GM12878 (cell line): ENCODE results near the gene TMEM88. TPM values are rescaled to one million over a fixed set of nuclear protein-coding genes. Genes with fewer than 3 reads are reported as not detected.

Source experiments
- ATF7 ChIP-seq: fragments of 450-650 bp; IDR thresholded peaks from 2 replicates; pipeline ENCODE4 v1.6.1; 2016; ENCODE audit warnings: low read depth, mild to moderate bottlenecking
- BCLAF1 ChIP-seq: fragments of 450-650 bp; IDR thresholded peaks from 2 replicates; pipeline ENCODE4 v1.6.1; 2017; ENCODE audit warnings: antibody characterized with exemption, mild to moderate bottlenecking, moderate library complexity
- BRCA1 ChIP-seq: IDR thresholded peaks from 2 replicates; pipeline ENCODE4 v1.6.1; 2011; ENCODE audit warnings: low read depth, low read length, improper control_type of control experiment
- CTCF ChIP-seq, 3 experiments: IDR thresholded peaks in 2 of 3; conservative IDR thresholded peaks in 1 of 3; 2 replicates each; pipeline ENCODE4 v1.5.1; 2011; ENCODE audit warnings: low read depth in 3 of 3, low read length in 3 of 3, mild to moderate bottlenecking in 3 of 3, control low read depth in 2 of 3, moderate library complexity in 2 of 3, inconsistent platforms in 1 of 3, mixed read lengths in 1 of 3; ENCODE audit not compliant: control insufficient read depth in 2 of 3, insufficient read depth in 1 of 3; ENCODE audit errors: extremely low read depth in 1 of 3
- FOXK2 ChIP-seq: fragments of 450-650 bp; IDR thresholded peaks from 2 replicates; pipeline ENCODE4 v1.6.1; 2017; ENCODE audit warnings: mild to moderate bottlenecking, moderate library complexity
- FOXM1 ChIP-seq: IDR thresholded peaks from 2 replicates; pipeline ENCODE4 v1.6.1; 2012; ENCODE audit warnings: low read depth, mild to moderate bottlenecking, inconsistent platforms, low read length, moderate library complexity
- HDAC6 ChIP-seq: fragments of 200-600 bp; sonication (generic); IDR thresholded peaks from one replicate; pipeline ENCODE4 v1.8.0; 2017; ENCODE audit warnings: antibody characterized with exemption; ENCODE audit not compliant: unreplicated experiment
- IKZF1 ChIP-seq: fragments of 450-650 bp; conservative IDR thresholded peaks from 2 replicates; pipeline ENCODE4 v1.6.1; 2017; ENCODE audit warnings: antibody characterized with exemption, mild to moderate bottlenecking
- IRF4 ChIP-seq: IDR thresholded peaks from 2 replicates; pipeline ENCODE4 v1.6.1; 2011; ENCODE audit warnings: low read depth, low read length
- KAT2A ChIP-seq: conservative IDR thresholded peaks from 2 replicates; pipeline ENCODE4 v1.6.1; 2011; ENCODE audit warnings: low read depth, low read length; ENCODE audit not compliant: control insufficient read depth
- KLF5 ChIP-seq: fragments of 450-650 bp; IDR thresholded peaks from 2 replicates; pipeline ENCODE4 v1.6.1; 2014; ENCODE audit warnings: mild to moderate bottlenecking; ENCODE audit not compliant: partially characterized antibody
- NFXL1 ChIP-seq: fragments of 450-650 bp; IDR thresholded peaks from 2 replicates; pipeline ENCODE4 v1.6.1; 2017; ENCODE audit warnings: antibody characterized with exemption, mild to moderate bottlenecking, borderline replicate concordance
- PML ChIP-seq: IDR thresholded peaks from 2 replicates; pipeline ENCODE4 v1.6.1; 2012; ENCODE audit warnings: low read length, inconsistent platforms
- SMARCA5 ChIP-seq: fragments of 450-650 bp; IDR thresholded peaks from 2 replicates; pipeline ENCODE4 v1.6.1; 2017; ENCODE audit warnings: mild to moderate bottlenecking
- SREBF1 ChIP-seq: IDR thresholded peaks from 2 replicates; pipeline ENCODE4 v1.6.1; 2012; ENCODE audit warnings: mild to moderate bottlenecking, low read length
- SREBF2 ChIP-seq: IDR thresholded peaks from 2 replicates; pipeline ENCODE4 v1.6.1; 2012; ENCODE audit warnings: mild to moderate bottlenecking, low read length
- TAF1 ChIP-seq: IDR thresholded peaks from 2 replicates; pipeline ENCODE4 v1.6.1; 2011; ENCODE audit warnings: mild to moderate bottlenecking, low read depth, low read length, borderline replicate concordance
- TCF7 ChIP-seq: IDR thresholded peaks from 2 replicates; pipeline ENCODE4 v1.6.1; 2014; ENCODE audit warnings: antibody characterized with exemption, borderline replicate concordance
- ZNF274 ChIP-seq: IDR thresholded peaks from one replicate; pipeline ENCODE4 v1.8.0; 2011; ENCODE audit not compliant: insufficient read length, insufficient read depth
- polyA plus RNA-seq, 11 experiments: library from polyadenylated mRNA; depleted of rRNA in 4 of 11; unstranded in 6 of 11; stranded (reverse) in 5 of 11; fragments of >200 nt; fragmentation: Nextera tagmentation in 4 of 11; fragmentation: Illumina TruSeq in 1 of 11; extraction: Ambion mirVana in 4 of 11; extraction: Trizol in 1 of 11; gene quantifications; 1 replicate in 1 of 11; 2 replicates in 10 of 11; pipeline versions ENCODE4 v1.2.1 to v1.2.3, GENCODE V29; 2011 to 2016; ENCODE audit warnings: inconsistent platforms in 2 of 11, missing spikeins in 2 of 11, low read depth in 1 of 11
- total RNA-seq, 4 experiments: library from RNA; depleted of rRNA in 3 of 4; stranded (reverse); fragments of >200 nt in 3 of 4; fragmentation: Illumina TruSeq in 1 of 4; extraction: Trizol in 1 of 4; gene quantifications; 2 replicates each; pipeline versions ENCODE4 v1.2.1 to v1.2.3, GENCODE V29; 2013 to 2021
- TF ChIP-seq, protein P1 (sequence below): fragments of 450-650 bp; IDR thresholded peaks from 2 replicates; pipeline ENCODE4 v1.6.1; 2014; ENCODE audit warnings: mild to moderate bottlenecking
- TF ChIP-seq, protein P2 (sequence below): fragments of 450-650 bp; IDR thresholded peaks from 2 replicates; pipeline ENCODE4 v1.6.1; 2017; ENCODE audit warnings: low read depth, mild to moderate bottlenecking, moderate library complexity

TMEM88 gene
- total and polyA plus RNA-seq, 10 of the 15 experiments (the other 5 are each of a cell fraction or from before 2014, with no cell fraction given): 0.21 to 2.2 (median 0.62) TPM; not detected in 5

- TF ChIP-seq CTCF (IDR thresholded peaks at IDR 0.05 in 2 of 3, conservative IDR thresholded peaks at IDR 0.05 in 1 of 3; ENCODE audit: control insufficient read depth in 2 of 3, extremely low read depth in 1 of 3, insufficient read depth in 1 of 3, low read depth in 3 of 3, low read length in 3 of 3) (no peak), FOXK2 (peak; percentile 93), IRF4 (no peak), BCLAF1 (peak; percentile 77), SMARCA5 (no peak), ATF7 (peak; percentile 95), TCF7 (no peak), SREBF2 (no peak), IKZF1 (no peak), NFXL1 (no peak), SREBF1 (peak; percentile 90), HDAC6 (no peak), ZNF274 (no peak), KAT2A (no peak), FOXM1 (no peak), KLF5 (peak; percentile 95), PML (no peak), BRCA1 (no peak), TAF1 (no peak)
- TF ChIP-seq, protein P1, sequence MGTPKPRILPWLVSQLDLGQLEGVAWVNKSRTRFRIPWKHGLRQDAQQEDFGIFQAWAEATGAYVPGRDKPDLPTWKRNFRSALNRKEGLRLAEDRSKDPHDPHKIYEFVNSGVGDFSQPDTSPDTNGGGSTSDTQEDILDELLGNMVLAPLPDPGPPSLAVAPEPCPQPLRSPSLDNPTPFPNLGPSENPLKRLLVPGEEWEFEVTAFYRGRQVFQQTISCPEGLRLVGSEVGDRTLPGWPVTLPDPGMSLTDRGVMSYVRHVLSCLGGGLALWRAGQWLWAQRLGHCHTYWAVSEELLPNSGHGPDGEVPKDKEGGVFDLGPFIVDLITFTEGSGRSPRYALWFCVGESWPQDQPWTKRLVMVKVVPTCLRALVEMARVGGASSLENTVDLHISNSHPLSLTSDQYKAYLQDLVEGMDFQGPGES: no peak
- TF ChIP-seq, protein P2, sequence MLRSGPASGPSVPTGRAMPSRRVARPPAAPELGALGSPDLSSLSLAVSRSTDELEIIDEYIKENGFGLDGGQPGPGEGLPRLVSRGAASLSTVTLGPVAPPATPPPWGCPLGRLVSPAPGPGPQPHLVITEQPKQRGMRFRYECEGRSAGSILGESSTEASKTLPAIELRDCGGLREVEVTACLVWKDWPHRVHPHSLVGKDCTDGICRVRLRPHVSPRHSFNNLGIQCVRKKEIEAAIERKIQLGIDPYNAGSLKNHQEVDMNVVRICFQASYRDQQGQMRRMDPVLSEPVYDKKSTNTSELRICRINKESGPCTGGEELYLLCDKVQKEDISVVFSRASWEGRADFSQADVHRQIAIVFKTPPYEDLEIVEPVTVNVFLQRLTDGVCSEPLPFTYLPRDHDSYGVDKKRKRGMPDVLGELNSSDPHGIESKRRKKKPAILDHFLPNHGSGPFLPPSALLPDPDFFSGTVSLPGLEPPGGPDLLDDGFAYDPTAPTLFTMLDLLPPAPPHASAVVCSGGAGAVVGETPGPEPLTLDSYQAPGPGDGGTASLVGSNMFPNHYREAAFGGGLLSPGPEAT: no peak
These were observed 15.0 kb upstream of the TMEM88 start (continued) for GRCh38 chr17:7839876-7840261.
